Epithelial cell of proximal tubule (primary cell): ENCODE data around the gene PVR. TPM values are rescaled to one million over a fixed set of nuclear protein-coding genes. Genes with fewer than 3 reads are reported as not detected.
A peak's percentile ranks its signal among the peaks of the same experiment; 100 is the strongest.

Source experiments
- DNase-seq: peaks from one replicate; pipeline ENCODE4 v3.0.0-alpha.2; 2011; ENCODE audit warnings: low read depth
- H3K4me3 ChIP-seq: 2 replicates; pipeline ENCODE4 v1.5.1; 2011; ENCODE audit warnings: low read depth, mild to moderate bottlenecking, low read length
- CTCF ChIP-seq: conservative IDR thresholded peaks from 2 replicates; pipeline ENCODE4 v1.5.1; 2012; ENCODE audit warnings: low read depth, mild to moderate bottlenecking, low read length
- total RNA-seq: library from RNA; depleted of rRNA; stranded (reverse); fragments of >200 nt; gene quantifications from 2 replicates; pipeline ENCODE4 v1.2.3, GENCODE V29; 2015

PVR gene
- total RNA-seq, 1 donor from 2014 or later = 116 TPM

DNA sequence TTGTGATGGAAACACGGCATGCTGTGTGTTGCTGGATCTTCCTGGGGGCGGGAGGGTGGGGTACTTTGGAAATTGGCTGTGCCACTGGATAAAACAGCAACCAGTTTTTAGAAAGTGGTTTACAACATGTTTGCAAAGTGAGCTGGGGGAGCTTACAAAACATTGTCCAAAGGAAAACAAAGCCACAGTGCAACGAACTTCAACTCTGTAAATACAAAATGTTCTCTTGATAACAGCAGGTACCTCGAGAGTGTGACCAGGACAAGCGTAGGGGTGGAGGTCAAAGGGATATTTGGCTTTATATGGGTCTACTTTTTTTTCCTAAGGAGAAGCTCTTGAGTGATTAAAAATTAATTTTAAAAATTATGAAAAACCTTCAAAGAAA is 27.9 kb upstream of the PVR start:
- no peak for DNase-seq
- no peak for TF ChIP-seq CTCF
- H3K4me3 ChIP-seq = no peak overlapping the region

DNA sequence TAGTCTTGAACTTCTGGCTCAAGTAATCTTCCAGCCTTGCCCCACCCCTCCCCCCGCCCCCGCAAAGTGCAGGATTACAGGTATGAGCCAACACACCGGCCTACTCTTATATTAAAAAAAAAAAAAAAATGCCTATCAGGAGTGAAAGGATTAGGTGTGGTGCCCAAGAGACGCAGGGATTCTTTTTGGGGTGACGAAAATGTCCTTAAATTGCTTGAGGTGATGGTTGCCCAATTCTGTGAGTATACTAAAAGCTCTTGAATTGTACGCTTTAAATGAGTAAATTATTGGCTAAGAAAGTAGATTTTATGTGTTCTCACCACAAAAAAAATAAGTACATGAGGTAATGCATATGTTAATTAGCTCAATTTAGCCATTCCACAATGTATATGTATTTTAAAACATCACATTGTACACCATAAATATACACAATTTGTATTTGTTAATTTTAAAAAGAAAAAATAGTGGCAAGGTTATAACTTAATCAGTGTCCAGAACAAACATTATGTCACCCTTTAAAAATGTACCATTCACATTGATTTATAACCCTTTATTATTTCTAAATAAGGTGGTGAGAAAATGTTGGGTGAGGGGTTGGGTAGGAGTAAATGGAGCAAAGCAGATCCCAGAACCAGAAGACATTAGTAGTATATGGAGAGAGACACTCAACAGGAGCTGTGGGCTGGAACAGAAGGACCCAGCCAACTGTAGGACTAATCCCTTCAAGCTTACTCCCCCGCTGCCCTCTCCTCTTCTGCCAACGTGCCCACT is 26.4 kb upstream of the PVR start:
- DNase-seq = no peak
- TF ChIP-seq CTCF = no peak
- no peak overlapping the region for H3K4me3 ChIP-seq

- DNase-seq = no peak
- TF ChIP-seq CTCF = no peak
- no peak overlapping the region for H3K4me3 ChIP-seq
Observed at GRCh38 chr19:44618640-44619357, 24.9 kb upstream of the PVR start.

- DNase-seq = peak; percentile 78
- no peak overlapping the region for H3K4me3 ChIP-seq
- no peak for TF ChIP-seq CTCF
Observed at GRCh38 chr19:44620667-44621066, 23.0 kb upstream of the PVR start.

GRCh38 chr19:44621367-44621766 is 22.3 kb upstream of the PVR start:
- no peak for TF ChIP-seq CTCF
- no peak overlapping the region for H3K4me3 ChIP-seq
- no peak for DNase-seq

GRCh38 chr19:44623080-44623479 is 20.6 kb upstream of the PVR start:
- no peak overlapping the region for H3K4me3 ChIP-seq
- no peak for DNase-seq
- TF ChIP-seq CTCF = no peak
